Adrenal gland (tissue), 12 donors: ENCODE data around the gene PAK5. TPM values are rescaled to one million over a fixed set of nuclear protein-coding genes. Genes with fewer than 3 reads are reported as not detected.

ENCODE experiments used
- DNase-seq, 7 donors: peaks; one replicate each; pipeline ENCODE4 v3.0.0-alpha.2; 2019 to 2020
- H3K27ac ChIP-seq, 5 donors: fragments of 200-600 bp; sonication (generic) in 4 of 5; 1 replicate in 3 of 5; 2 replicates in 2 of 5; pipeline versions ENCODE4 v1.5.1 to v1.8.0; 2016 to 2020; ENCODE audit warnings: mild to moderate bottlenecking in 1 of 5
- H3K27me3 ChIP-seq: fragments of 200-600 bp; 2 replicates; pipeline ENCODE4 v1.8.0; 2021
- H3K36me3 ChIP-seq, 2 donors: fragments of 200-600 bp; replicated peaks in 1 of 2; 1 replicate in 1 of 2; 2 replicates in 1 of 2; pipeline versions ENCODE4 v1.5.1 to v1.8.0; 2018 to 2022
- H3K4me1 ChIP-seq, 2 donors: fragments of 200-600 bp; replicated peaks in 1 of 2; 1 replicate in 1 of 2; 2 replicates in 1 of 2; pipeline versions ENCODE4 v1.5.1 to v1.8.0; 2018 to 2021
- H3K4me3 ChIP-seq, 4 donors: fragments of 200-600 bp; sonication (generic) in 3 of 4; one replicate each; pipeline ENCODE4 v1.5.1; 2016 to 2018
- H3K9me3 ChIP-seq, 3 donors: fragments of 200-600 bp; sonication (generic) in 1 of 3; replicated peaks in 1 of 3; 1 replicate in 2 of 3; 2 replicates in 1 of 3; pipeline versions ENCODE4 v1.5.1 to v1.8.0; 2016 to 2021
- CTCF ChIP-seq, 6 experiments: fragments of 450-650 bp in 4 of 6; fragments of 200-600 bp in 2 of 6; sonication (generic) in 1 of 6; IDR thresholded peaks; 1 replicate in 5 of 6; 2 replicates in 1 of 6; pipeline versions ENCODE4 v1.5.1 to v1.8.0; 2016 to 2021; ENCODE audit warnings: antibody characterized with exemption in 6 of 6, mild to moderate bottlenecking in 2 of 6, moderate library complexity in 1 of 6
- POLR2A ChIP-seq, 2 donors: fragments of 450-650 bp; IDR thresholded peaks; one replicate each; pipeline ENCODE4 v1.6.1; 2017; ENCODE audit warnings: antibody characterized with exemption in 2 of 2, mild to moderate bottlenecking in 2 of 2, moderate library complexity in 1 of 2
- WGBS, 4 donors: extraction: QIAGEN DNeasy Blood & Tissue Kit in 2 of 4; methylation state at CpG; one replicate each; pipeline versions ENCODE4 v1.1.5 to v1.1.7; 2013 to 2017; 5-methylcytosine and 5-hydroxymethylcytosine counted together
- intact Hi-C, 2 donors: fragments of 100-400 bp; cut with DNase I; formaldehyde crosslinking; loops; one replicate each; pipeline versions ENCODE4 v1.14.1 to v1.15.0; 2022 to 2023
- polyA plus RNA-seq, 3 donors: library from polyadenylated mRNA; stranded (reverse); fragments of 200-250 nt in 2 of 3; fragments of 350-450 nt in 1 of 3; fragmentation: Illumina TruSeq in 1 of 3; extraction: RNeasy Lipid Tissue Mini Kit (QIAGEN cat#74804) in 1 of 3; gene quantifications; one replicate each; pipeline ENCODE4 v1.2.3, GENCODE V29; 2013 to 2014
- total RNA-seq, 9 donors: library from RNA; depleted of rRNA in 4 of 9; stranded (reverse); fragments of >200 nt in 4 of 9; fragments of 120-200 nt in 1 of 9; fragmentation: NEBNext Ultra II Directional in 1 of 9; extraction: Animal tissue kit (Norgen Biotek cat#: 25700) in 1 of 9; gene quantifications; one replicate each; pipeline versions ENCODE4 v1.1.0 to v1.2.4, GENCODE V29; 2013 to 2023
- donor health status: healthy with polysubstance abuse.
- donor health status: Bipolar disorder and iron deficiency.
- donor health status: DM: yes; HTN: yes; CAD: no.
- donor health status: DM: no; HTN: no; CAD: no.
- donor health status: DM: no; HTN: no; CAD: no.
- donor health status: DM: yes; HTN: yes; CAD: no.

The PAK5 gene
- total and polyA plus RNA-seq, 12 donors = 1.2 to 17.0 (median 4.0) TPM

GRCh38 chr20:9572670-9573069 is 266.2 kb downstream of the PAK5 start:
- Histone ChIP-seq H3K27ac (no peak overlapping the region), H3K27me3 (no peaks in the 10 kb centered on the region), H3K4me1 (no peaks in the 10 kb centered on the region), H3K4me3 (no peak overlapping the region), H3K9me3 (no peaks in the 10 kb centered on the region), H3K36me3 (no peaks in the 10 kb centered on the region)
- 32 to 55% (median 46%) methylated on average over 2 of the region's 2 CpGs for WGBS, 4 donors
- DNase-seq = no peak
- TF ChIP-seq POLR2A (IDR thresholded peaks at IDR 0.05) (no peak), CTCF (IDR thresholded peaks at IDR 0.05) (no peak)
- intact Hi-C loops = no loop called here

DNA sequence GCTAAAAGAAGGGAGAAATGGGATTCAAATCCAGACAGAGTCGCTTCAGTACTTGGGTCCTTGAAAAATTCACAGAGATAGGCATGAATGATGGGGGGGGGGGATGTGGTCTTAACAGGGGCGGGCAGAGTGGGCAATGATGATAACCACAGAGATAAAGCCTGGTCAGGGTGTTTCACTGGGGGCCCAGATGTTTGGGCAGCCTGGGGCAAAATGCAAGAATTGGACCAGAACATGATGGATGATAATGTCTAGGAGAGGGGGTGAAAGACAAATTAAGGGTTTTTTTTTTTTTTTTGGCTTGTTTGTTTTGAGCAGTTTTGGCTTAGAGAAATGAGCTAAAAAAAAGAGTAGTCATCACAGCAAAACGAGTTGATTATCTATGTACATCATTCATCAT is 267.1 kb downstream of the PAK5 start:
- H3K4me3 ChIP-seq = no peak overlapping the region
- no peaks in the 10 kb centered on the region for H3K27me3 ChIP-seq
- H3K4me1 ChIP-seq = no peaks in the 10 kb centered on the region
- H3K27ac ChIP-seq = no peak overlapping the region
- WGBS, 4 donors = 58 to 63% (median 59%) methylated on average over 3 of the region's 3 CpGs
- H3K9me3 ChIP-seq = no peaks in the 10 kb centered on the region
- intact Hi-C loops = no loop called here
- TF ChIP-seq POLR2A (IDR thresholded peaks at IDR 0.05) (no peak), CTCF (IDR thresholded peaks at IDR 0.05) (no peak)
- no peaks in the 10 kb centered on the region for H3K36me3 ChIP-seq
- DNase-seq = no peak

- Histone ChIP-seq H3K27ac (no peak overlapping the region), H3K9me3 (no peaks in the 10 kb centered on the region), H3K27me3 (no peaks in the 10 kb centered on the region), H3K36me3 (no peaks in the 10 kb centered on the region), H3K4me1 (no peaks in the 10 kb centered on the region), H3K4me3 (no peak overlapping the region)
- 83 to 89% (median 87%) methylated on average over 2 of the region's 2 CpGs for WGBS, 4 donors
- no peak for DNase-seq
- TF ChIP-seq POLR2A (IDR thresholded peaks at IDR 0.05) (no peak), CTCF (IDR thresholded peaks at IDR 0.05) (no peak)
- intact Hi-C loops = no loop called here
These were observed 268.3 kb downstream of the PAK5 start for GRCh38 chr20:9570612-9571011.

DNA sequence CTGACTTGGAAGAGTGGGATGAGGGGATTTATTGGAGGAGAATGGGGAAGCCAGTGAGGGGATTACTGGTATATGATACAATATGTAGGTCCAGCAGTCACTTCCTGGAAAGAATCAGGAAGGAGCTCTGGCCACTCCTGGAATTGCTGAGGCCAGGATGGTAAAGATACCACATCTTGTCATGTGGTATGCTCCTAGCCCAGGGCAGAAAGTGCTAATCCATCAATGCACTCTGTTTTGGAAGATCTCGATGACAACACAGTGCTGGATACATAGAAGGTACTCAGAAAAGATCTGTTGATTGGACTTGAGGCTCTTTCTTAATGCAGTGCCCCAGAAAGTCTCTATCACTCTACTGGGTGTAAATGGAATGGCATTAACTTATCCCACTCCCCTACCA is 271.9 kb downstream of the PAK5 start:
- Histone ChIP-seq H3K27me3 (no peaks in the 10 kb centered on the region), H3K4me1 (no peaks in the 10 kb centered on the region), H3K9me3 (no peaks in the 10 kb centered on the region), H3K4me3 (peak overlapping the region in 1 of 4 donors; percentile 16), H3K36me3 (no peaks in the 10 kb centered on the region), H3K27ac (no peak overlapping the region)
- TF ChIP-seq POLR2A (IDR thresholded peaks at IDR 0.05) (no peak), CTCF (IDR thresholded peaks at IDR 0.05) (no peak)
- intact Hi-C loops = no loop called here
- DNase-seq = no peak
- WGBS, 4 donors = 80 to 93% methylated on average over 1 of the region's 1 CpG; no CpG with 5 or more reads in 2 of the 4 donors
